Left lung (tissue), 10 donors: Measurements from ENCODE around the gene LCMT1. TPM values are rescaled to one million over a fixed set of nuclear protein-coding genes. Genes with fewer than 3 reads are reported as not detected.

ENCODE experiments used
- ATAC-seq: fragments of 200-7000 bp; cut with Tn5 transposase; one replicate; pipeline ENCODE4 v1.9.1; 2020; ENCODE audit warnings: moderate library complexity
- DNase-seq, 4 donors: peaks; one replicate each; pipeline ENCODE4 v3.0.0-alpha.2; 2013 to 2020
- H3K27ac ChIP-seq, 2 donors: fragments of 200-600 bp; sonication (generic) in 1 of 2; one replicate each; pipeline versions ENCODE4 v1.5.0 to v1.8.0; 2020 to 2021
- H3K27me3 ChIP-seq, 2 donors: fragments of 200-600 bp; sonication (generic) in 1 of 2; one replicate each; pipeline versions ENCODE4 v1.5.0 to v1.8.0; 2020 to 2021
- H3K36me3 ChIP-seq, 2 donors: fragments of 200-600 bp; sonication (generic) in 1 of 2; one replicate each; pipeline versions ENCODE4 v1.5.0 to v1.8.0; 2020 to 2021
- H3K4me1 ChIP-seq, 2 donors: fragments of 200-600 bp; one replicate each; pipeline ENCODE4 v1.8.0; 2021
- H3K4me3 ChIP-seq, 2 donors: fragments of 200-600 bp; sonication (generic) in 1 of 2; one replicate each; pipeline versions ENCODE4 v1.5.0 to v1.8.0; 2020 to 2021; ENCODE audit warnings: mild to moderate bottlenecking in 1 of 2
- H3K9me3 ChIP-seq, 2 donors: fragments of 200-600 bp; sonication (generic) in 1 of 2; one replicate each; pipeline versions ENCODE4 v1.5.0 to v1.8.0; 2020 to 2021
- CTCF ChIP-seq, 2 donors: fragments of 200-600 bp; sonication (generic) in 1 of 2; IDR thresholded peaks; one replicate each; pipeline versions ENCODE4 v1.5.0 to v1.8.0; 2021; ENCODE audit warnings: antibody characterized with exemption in 2 of 2
- intact Hi-C, 2 donors: fragments of 100-400 bp; cut with DNase I; formaldehyde crosslinking; loops; one replicate each; pipeline versions ENCODE4 v1.11.2 to v1.14.2; 2022
- polyA plus RNA-seq, 6 donors: library from polyadenylated mRNA; unstranded; fragments of 120-200 nt; gene quantifications; one replicate each; pipeline ENCODE4 v1.2.1, GENCODE V29; 2013; ENCODE audit not compliant: insufficient read length in 6 of 6
- total RNA-seq, 2 donors: library from RNA; stranded (reverse); fragmentation: NEBNext Ultra II Directional; extraction: Animal tissue kit (Norgen Biotek cat#: 25700); gene quantifications; one replicate each; pipeline ENCODE4 v1.2.1, GENCODE V29; 2021
- donor health status: DM: no; HTN: yes; CAD: no.
- donor health status: DM: no; HTN: no; CAD: no.

LCMT1 gene
- total and polyA plus RNA-seq, 8 donors = 25.6 to 58.4 (median 54.2) TPM

GRCh38 chr16:25083701-25084100 lies 27.8 kb upstream of the LCMT1 start:
- DNase-seq (no peak), ATAC-seq (no peak)
- no peaks in the 10 kb centered on the region for H3K27me3 ChIP-seq
- no peaks in the 10 kb centered on the region for H3K9me3 ChIP-seq
- no peak overlapping the region for H3K27ac ChIP-seq
- intact Hi-C loops = no loop called here
- no peaks in the 10 kb centered on the region for H3K4me1 ChIP-seq
- no peak overlapping the region for H3K4me3 ChIP-seq
- H3K36me3 ChIP-seq = no peaks in the 10 kb centered on the region
- TF ChIP-seq CTCF (IDR thresholded peaks at IDR 0.05) = no peak

GRCh38 chr16:25084797-25085196 lies 26.7 kb upstream of the LCMT1 start:
- no peaks in the 10 kb centered on the region for H3K36me3 ChIP-seq
- no peak for TF ChIP-seq CTCF (IDR thresholded peaks at IDR 0.05)
- H3K9me3 ChIP-seq = no peaks in the 10 kb centered on the region
- intact Hi-C loops = no loop called here
- H3K27me3 ChIP-seq = no peaks in the 10 kb centered on the region
- H3K4me3 ChIP-seq = no peak overlapping the region
- DNase-seq (no peak), ATAC-seq (no peak)
- H3K27ac ChIP-seq = no peak overlapping the region
- no peaks in the 10 kb centered on the region for H3K4me1 ChIP-seq

GRCh38 chr16:25087761-25088160 lies 23.8 kb upstream of the LCMT1 start:
- H3K36me3 ChIP-seq = no peaks in the 10 kb centered on the region
- H3K4me3 ChIP-seq = no peak overlapping the region
- ATAC-seq (no peak), DNase-seq (no peak)
- no peak overlapping the region for H3K27ac ChIP-seq
- H3K4me1 ChIP-seq = no peaks in the 10 kb centered on the region
- intact Hi-C loops = no loop called here
- H3K9me3 ChIP-seq = no peaks in the 10 kb centered on the region
- TF ChIP-seq CTCF (IDR thresholded peaks at IDR 0.05) = no peak
- no peaks in the 10 kb centered on the region for H3K27me3 ChIP-seq

GRCh38 chr16:25089351-25089750 lies 22.2 kb upstream of the LCMT1 start:
- Histone ChIP-seq H3K9me3 (no peaks in the 10 kb centered on the region), H3K36me3 (no peaks in the 10 kb centered on the region), H3K27me3 (no peaks in the 10 kb centered on the region), H3K4me1 (peaks cover 0 to 4% of the 10 kb centered on the region in 2 donors), H3K4me3 (no peak overlapping the region), H3K27ac (no peak overlapping the region)
- intact Hi-C loops = no loop called here
- no peak for TF ChIP-seq CTCF (IDR thresholded peaks at IDR 0.05)
- no peak for ATAC-seq
- DNase-seq = no peak

GRCh38 chr16:25092441-25092840 lies 19.1 kb upstream of the LCMT1 start:
- Histone ChIP-seq H3K9me3 (no peaks in the 10 kb centered on the region), H3K36me3 (no peaks in the 10 kb centered on the region), H3K4me3 (no peak overlapping the region), H3K27me3 (no peaks in the 10 kb centered on the region), H3K4me1 (peaks cover 0 to 4% of the 10 kb centered on the region in 2 donors), H3K27ac (no peak overlapping the region)
- no peak for TF ChIP-seq CTCF (IDR thresholded peaks at IDR 0.05)
- DNase-seq (no peak), ATAC-seq (no peak)
- intact Hi-C loops = no loop called here
